Breast epithelium (tissue), 4 donors: ENCODE measurements around the gene F2R. TPM values are rescaled to one million over a fixed set of nuclear protein-coding genes. Genes with fewer than 3 reads are reported as not detected.
A peak's percentile ranks its signal among the peaks of the same experiment; 100 is the strongest.

Source experiments
- DNase-seq, 2 donors: peaks; one replicate each; pipeline ENCODE4 v3.0.0-alpha.2; 2019; ENCODE audit warnings: low spot score in 2 of 2
- H3K27ac ChIP-seq, 2 donors: fragments of 200-600 bp; sonication (generic) in 1 of 2; one replicate each; pipeline ENCODE4 v1.5.1; 2016 to 2019; ENCODE audit warnings: mild to moderate bottlenecking in 1 of 2
- H3K27me3 ChIP-seq, 2 donors: fragments of 200-600 bp; sonication (generic) in 1 of 2; one replicate each; pipeline versions ENCODE4 v1.5.1 to v1.6.0; 2017 to 2019; ENCODE audit warnings: control low read depth in 1 of 2, mild to moderate bottlenecking in 1 of 2
- H3K36me3 ChIP-seq: fragments of 200-600 bp; one replicate; pipeline ENCODE4 v1.5.1; 2019
- H3K4me1 ChIP-seq, 2 donors: fragments of 200-600 bp; sonication (generic); one replicate each; pipeline ENCODE4 v1.5.1; 2016 to 2019; ENCODE audit warnings: control low read depth in 1 of 2
- H3K4me3 ChIP-seq, 3 donors: fragments of 200-600 bp; sonication (generic); 1 replicate in 2 of 3; 2 replicates in 1 of 3; pipeline ENCODE4 v1.5.1; 2016 to 2019; ENCODE audit warnings: mild to moderate bottlenecking in 3 of 3, moderate library complexity in 2 of 3
- H3K9me3 ChIP-seq, 2 donors: fragments of 200-600 bp; sonication (generic) in 1 of 2; one replicate each; pipeline ENCODE4 v1.5.1; 2016 to 2019; ENCODE audit warnings: control low read depth in 1 of 2
- POLR2A ChIP-seq: fragments of 450-650 bp; IDR thresholded peaks from one replicate; pipeline ENCODE4 v1.6.1; 2016; ENCODE audit warnings: antibody characterized with exemption, mild to moderate bottlenecking, moderate library complexity
- POLR2AphosphoS5 ChIP-seq, 3 donors: sonication (generic); formaldehyde crosslinking; IDR thresholded peaks; one replicate each; pipeline ENCODE4 v1.6.1; 2017; ENCODE audit warnings: antibody characterized with exemption in 3 of 3
- intact Hi-C: fragments of 100-400 bp; cut with DNase I; formaldehyde crosslinking; loops from one replicate; pipeline ENCODE4 v1.15.1; 2023; ENCODE audit warnings: low total_unique reads
- total RNA-seq, 3 donors: library from RNA; depleted of rRNA; stranded (reverse); fragments of >200 nt; gene quantifications; one replicate each; pipeline ENCODE4 v1.1.0, GENCODE V29; 2016
- TF ChIP-seq, protein P1 (sequence below), 3 donors: fragments of 450-650 bp; IDR thresholded peaks; one replicate each; pipeline ENCODE4 v1.5.1; 2016 to 2017; ENCODE audit warnings: antibody characterized with exemption in 3 of 3, mild to moderate bottlenecking in 3 of 3, moderate library complexity in 3 of 3

Gene F2R
- total RNA-seq, 3 donors from 2014 or later, result 15.1 to 39.4 (median 27.2) TPM

DNA sequence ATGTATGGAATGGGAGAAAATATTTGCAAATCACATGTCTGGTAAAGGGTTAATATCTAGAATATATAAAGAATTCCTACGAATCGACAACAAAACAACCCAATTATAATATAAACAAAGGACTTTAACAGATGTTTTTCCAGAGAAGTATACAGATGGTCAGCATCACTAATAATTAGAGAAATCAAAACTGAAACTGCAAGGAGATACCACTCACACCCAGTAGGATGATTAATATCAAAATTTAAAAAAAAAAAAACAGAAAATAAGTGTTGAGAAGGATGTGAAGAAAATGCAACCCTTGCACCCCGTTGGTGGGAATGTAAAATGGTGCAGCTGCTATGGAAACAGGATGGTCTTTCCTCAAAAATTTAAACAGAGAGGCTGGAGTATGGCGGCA lies 34.6 kb upstream of the F2R start:
- H3K9me3 ChIP-seq, result no peaks in the 10 kb centered on the region
- DNase-seq, result no peak
- no peaks in the 10 kb centered on the region for H3K27me3 ChIP-seq
- no peaks in the 10 kb centered on the region for H3K4me1 ChIP-seq
- no peak overlapping the region for H3K27ac ChIP-seq
- no peaks in the 10 kb centered on the region for H3K36me3 ChIP-seq
- H3K4me3 ChIP-seq, result no peak overlapping the region
- TF ChIP-seq POLR2A (no peak), POLR2AphosphoS5 (IDR thresholded peaks at IDR 0.05) (no peak)
- TF ChIP-seq, protein P1, sequence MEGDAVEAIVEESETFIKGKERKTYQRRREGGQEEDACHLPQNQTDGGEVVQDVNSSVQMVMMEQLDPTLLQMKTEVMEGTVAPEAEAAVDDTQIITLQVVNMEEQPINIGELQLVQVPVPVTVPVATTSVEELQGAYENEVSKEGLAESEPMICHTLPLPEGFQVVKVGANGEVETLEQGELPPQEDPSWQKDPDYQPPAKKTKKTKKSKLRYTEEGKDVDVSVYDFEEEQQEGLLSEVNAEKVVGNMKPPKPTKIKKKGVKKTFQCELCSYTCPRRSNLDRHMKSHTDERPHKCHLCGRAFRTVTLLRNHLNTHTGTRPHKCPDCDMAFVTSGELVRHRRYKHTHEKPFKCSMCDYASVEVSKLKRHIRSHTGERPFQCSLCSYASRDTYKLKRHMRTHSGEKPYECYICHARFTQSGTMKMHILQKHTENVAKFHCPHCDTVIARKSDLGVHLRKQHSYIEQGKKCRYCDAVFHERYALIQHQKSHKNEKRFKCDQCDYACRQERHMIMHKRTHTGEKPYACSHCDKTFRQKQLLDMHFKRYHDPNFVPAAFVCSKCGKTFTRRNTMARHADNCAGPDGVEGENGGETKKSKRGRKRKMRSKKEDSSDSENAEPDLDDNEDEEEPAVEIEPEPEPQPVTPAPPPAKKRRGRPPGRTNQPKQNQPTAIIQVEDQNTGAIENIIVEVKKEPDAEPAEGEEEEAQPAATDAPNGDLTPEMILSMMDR (IDR thresholded peaks at IDR 0.05), result no peak
- intact Hi-C loops, result no loop called here

DNA sequence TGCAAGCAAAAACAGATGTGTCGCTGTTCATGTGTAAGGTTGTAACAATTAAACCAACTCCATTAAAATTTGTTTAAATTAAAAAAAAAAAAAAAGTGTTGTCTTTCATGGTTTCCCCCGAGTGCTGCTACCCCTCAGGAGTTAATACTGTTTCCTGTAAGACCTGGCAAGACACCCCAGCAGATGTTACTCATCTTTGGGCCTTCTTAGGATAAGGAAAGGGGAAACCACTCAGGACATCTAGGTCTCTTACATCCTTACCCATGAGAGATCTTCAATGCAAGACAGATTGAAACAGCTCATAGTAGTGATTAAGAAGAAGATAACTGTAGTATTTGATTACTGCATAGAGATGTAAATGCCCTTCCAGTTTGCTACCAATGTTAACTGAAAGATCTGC lies 33.5 kb upstream of the F2R start:
- no peaks in the 10 kb centered on the region for H3K4me1 ChIP-seq
- DNase-seq, result no peak
- H3K9me3 ChIP-seq, result no peaks in the 10 kb centered on the region
- TF ChIP-seq POLR2AphosphoS5 (IDR thresholded peaks at IDR 0.05), result no peak
- TF ChIP-seq POLR2A, result no peak
- TF ChIP-seq, protein P1 (IDR thresholded peaks at IDR 0.05), result no peak
- peak overlapping the region in 1 of 2 donors; percentile 20 for H3K27ac ChIP-seq
- intact Hi-C loops, result no loop called here
- H3K4me3 ChIP-seq, result no peak overlapping the region
- H3K36me3 ChIP-seq, result no peaks in the 10 kb centered on the region
- no peaks in the 10 kb centered on the region for H3K27me3 ChIP-seq

DNA sequence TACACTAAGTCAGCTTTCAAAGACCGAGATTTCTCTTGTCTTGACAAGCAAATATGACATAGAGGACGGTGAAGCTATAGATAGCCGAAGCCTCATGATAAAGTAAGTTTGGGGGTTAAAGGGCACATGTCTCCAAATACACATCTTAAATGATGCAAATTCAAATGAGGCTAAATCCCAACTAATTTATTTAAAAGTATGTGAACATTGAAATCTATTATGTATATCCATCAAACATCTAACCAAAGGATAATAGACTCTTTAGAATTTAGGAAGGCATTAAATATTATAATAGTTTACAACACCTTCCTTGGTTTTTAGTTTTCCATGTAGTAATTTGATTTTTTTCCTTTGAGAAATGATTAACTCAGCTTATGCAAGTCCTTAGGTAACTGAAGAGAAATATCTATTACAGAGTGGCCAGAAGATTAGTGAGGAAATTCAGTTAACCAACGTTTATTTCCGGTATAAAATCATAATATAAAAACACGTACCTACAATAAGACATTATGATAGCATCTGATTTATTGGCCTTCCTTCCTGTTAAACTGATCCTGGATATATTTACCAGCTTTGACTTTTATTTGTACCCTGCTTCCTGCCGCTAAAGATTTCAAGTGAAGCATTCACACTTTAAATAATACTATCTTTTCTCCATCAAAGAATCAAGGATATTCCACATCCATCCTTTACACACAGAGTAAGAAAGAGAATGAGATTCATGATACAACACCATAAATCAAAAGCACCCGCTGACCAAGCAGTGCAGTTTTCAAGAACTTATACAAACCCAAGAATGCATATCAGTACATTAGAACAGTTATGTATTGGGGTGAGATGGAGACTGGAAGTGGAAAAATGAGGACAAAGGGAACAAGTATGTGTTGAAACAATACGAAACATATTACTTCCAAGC lies 31.9 kb upstream of the F2R start:
- intact Hi-C loops, result no loop called here
- Histone ChIP-seq H3K9me3 (no peaks in the 10 kb centered on the region), H3K36me3 (no peaks in the 10 kb centered on the region), H3K27me3 (no peaks in the 10 kb centered on the region), H3K4me1 (no peaks in the 10 kb centered on the region), H3K4me3 (no peak overlapping the region), H3K27ac (peak overlapping the region in 1 of 2 donors; percentile 40)
- no peak for DNase-seq
- TF ChIP-seq POLR2A (no peak), POLR2AphosphoS5 (IDR thresholded peaks at IDR 0.05) (no peak)
- TF ChIP-seq, protein P1 (IDR thresholded peaks at IDR 0.05), result no peak

DNA sequence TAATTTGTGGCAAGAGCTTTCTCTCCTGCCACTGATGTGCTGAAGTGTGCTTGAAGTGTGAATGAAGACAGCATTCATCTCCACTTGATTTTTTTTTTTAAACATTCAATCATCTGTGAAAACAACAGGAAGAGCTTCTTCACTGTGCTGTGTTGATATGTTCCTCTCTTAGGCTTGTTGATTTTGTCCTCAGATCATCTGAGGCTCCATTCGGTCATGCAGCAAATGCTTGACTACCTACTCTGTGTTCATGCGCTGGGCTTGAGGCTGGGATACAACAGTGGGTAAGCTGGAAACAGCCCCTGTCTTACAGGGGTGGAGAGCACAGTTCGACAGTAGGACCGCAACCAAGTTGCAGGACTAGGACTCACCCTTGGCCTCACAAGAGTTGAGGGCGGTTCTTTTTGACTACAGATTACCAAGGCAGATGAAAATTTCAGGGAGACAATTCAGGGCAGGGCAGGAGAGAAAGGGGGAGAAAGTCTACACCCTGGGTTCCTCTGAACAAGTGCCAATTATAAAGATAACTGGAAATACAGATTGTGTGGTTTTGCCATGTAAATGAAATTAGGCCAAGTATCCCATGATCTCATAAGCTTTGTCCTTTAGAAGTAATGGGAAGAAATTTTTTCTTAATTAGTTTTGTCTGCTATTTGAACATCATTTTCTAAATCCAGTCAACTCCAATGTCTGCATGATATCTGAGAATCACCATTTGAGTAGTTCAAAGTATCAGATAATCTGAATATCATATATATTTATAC lies 31.0 kb upstream of the F2R start:
- H3K27ac ChIP-seq, result peak overlapping the region in 1 of 2 donors; percentile 40
- H3K9me3 ChIP-seq, result no peaks in the 10 kb centered on the region
- H3K27me3 ChIP-seq, result no peaks in the 10 kb centered on the region
- H3K4me1 ChIP-seq, result no peaks in the 10 kb centered on the region
- intact Hi-C loops, result no loop called here
- no peaks in the 10 kb centered on the region for H3K36me3 ChIP-seq
- no peak overlapping the region for H3K4me3 ChIP-seq
- DNase-seq, result no peak
- TF ChIP-seq, protein P1 (IDR thresholded peaks at IDR 0.05), result no peak
- TF ChIP-seq POLR2AphosphoS5 (IDR thresholded peaks at IDR 0.05), result no peak
- TF ChIP-seq POLR2A, result no peak

DNA sequence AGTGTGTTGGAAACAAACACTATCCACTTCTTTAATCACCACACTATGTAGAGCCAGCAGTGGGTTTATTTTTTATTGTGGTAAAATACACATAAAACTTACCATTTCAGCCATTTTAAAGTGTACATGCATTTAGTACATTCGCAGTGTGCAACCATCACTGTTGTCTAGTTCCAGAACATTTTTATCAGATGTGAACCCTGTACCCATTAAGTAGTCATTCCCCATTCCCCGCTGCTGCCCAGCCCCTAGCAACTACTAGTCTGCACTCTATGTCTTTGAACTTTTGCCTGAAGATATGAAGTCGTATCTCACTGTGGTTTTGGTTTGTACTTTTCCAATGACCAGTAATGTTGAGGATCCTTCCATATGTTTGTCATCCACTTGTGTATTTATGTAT lies 30.2 kb upstream of the F2R start:
- no peak overlapping the region for H3K4me3 ChIP-seq
- DNase-seq, result no peak
- peaks cover 0 to under 1% of the 10 kb centered on the region in 2 donors for H3K4me1 ChIP-seq
- TF ChIP-seq POLR2A (no peak), POLR2AphosphoS5 (IDR thresholded peaks at IDR 0.05) (no peak)
- TF ChIP-seq, protein P1 (IDR thresholded peaks at IDR 0.05), result no peak
- intact Hi-C loops, result no loop called here
- no peaks in the 10 kb centered on the region for H3K36me3 ChIP-seq
- H3K27me3 ChIP-seq, result no peaks in the 10 kb centered on the region
- H3K9me3 ChIP-seq, result no peaks in the 10 kb centered on the region
- no peak overlapping the region for H3K27ac ChIP-seq
